ENCODE results near the gene FAIM.
"Not testable (repeated sequence)": the region's sequence is repeated elsewhere in the genome, so short reads cannot be mapped to it uniquely, and the experiment has no call there.

GRCh38 chr3:138601661-138602060, 6.9 kb upstream of the FAIM start:
- TF ChIP-seq CTCF (conservative IDR thresholded peaks at IDR 0.05 in 1 of 2, IDR thresholded peaks at IDR 0.05 in 1 of 2; ENCODE audit: low read depth in 1 of 2, low read length in 2 of 2); EZH2 (IDR thresholded peaks at IDR 0.05; ENCODE audit: low read length, missing control alignments): not testable (repeated sequence)
